ENCODE data around the gene LRRN4. TPM values are rescaled to one million over a fixed set of nuclear protein-coding genes. Genes with fewer than 3 reads are reported as not detected.

LRRN4 gene
- total and polyA plus RNA-seq, 2 of the 4 experiments (the other 2 are of a cell fraction) = under 0.01 to 0.19 TPM

DNA sequence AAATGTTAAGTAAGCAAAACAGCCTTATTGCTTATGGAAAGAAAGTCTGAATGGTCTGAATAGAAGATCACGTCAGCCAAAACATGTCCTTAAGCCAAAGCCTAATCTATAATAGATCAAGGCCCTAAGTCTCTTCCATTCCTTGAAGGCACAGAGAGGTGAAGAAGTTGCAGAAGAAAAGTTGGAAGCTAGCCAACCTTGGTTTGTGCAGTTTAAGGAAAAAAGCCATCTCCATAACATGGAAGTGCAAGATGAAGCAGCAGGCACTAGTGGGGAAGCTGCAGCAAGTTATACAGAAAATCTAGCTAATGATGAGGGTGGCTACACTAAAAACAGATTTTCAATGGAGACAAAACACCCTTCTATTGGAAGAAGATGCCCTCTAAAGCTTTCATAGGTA, 29.1 kb downstream of the LRRN4 start:
- Histone ChIP-seq H4K8ac (ENCODE audit: low read depth in 2 of 2, low read length in 2 of 2) (no peak overlapping the region), H2AFZ (replicated peaks; ENCODE audit: low read length, poor library complexity) (no peak overlapping the region), H3K4ac (ENCODE audit: low read depth, low read length) (no peak overlapping the region), H3K23ac (ENCODE audit: low read depth, low read length) (no peak overlapping the region), H2BK15ac (ENCODE audit: low read depth, low read length) (no peak overlapping the region), H3K4me1 (ENCODE audit: control insufficient read depth, insufficient read depth, low read length) (no peaks in the 10 kb centered on the region), H3K79me1 (ENCODE audit: low read depth in 1 of 2, low read length in 2 of 2) (peaks cover 28 to 50% of the 10 kb centered on the region in 2 experiments), H4K91ac (ENCODE audit: insufficient read depth, low read depth, low read length) (no peak overlapping the region), H3K18ac (ENCODE audit: low read depth, low read length) (no peak overlapping the region), H3K27me3 (ENCODE audit: control insufficient read depth, insufficient read depth, low read length) (no peaks in the 10 kb centered on the region), H3K9me3 (ENCODE audit: control insufficient read depth, insufficient read depth, low read length) (peaks cover 5% of the 10 kb centered on the region; the same call in 1 of the 2 replicates), H3K9me1 (ENCODE audit: insufficient read depth, low read length) (0 out of 2 replicates have a peak, but pooled peaks cover 4% of the 10 kb centered on the region), H4K5ac (ENCODE audit: low read depth, low read length) (no peak overlapping the region), H3K9ac (ENCODE audit: low read depth, low read length) (no peak overlapping the region), H3K4me3 (ENCODE audit: insufficient read depth, low read depth, low read length) (no peak overlapping the region), H2BK20ac (ENCODE audit: low read depth, low read length) (no peak overlapping the region), H3K14ac (replicated peaks; ENCODE audit: low read depth, low read length) (no peak overlapping the region), H2AK5ac (ENCODE audit: low read depth, low read length) (no peak overlapping the region), H3K36me3 (ENCODE audit: control insufficient read depth, insufficient read depth, low read length) (peaks cover 21% of the 10 kb centered on the region), H4K20me1 (ENCODE audit: insufficient read depth, low read length) (0 out of 2 replicates have a peak, but pooled peaks cover 10% of the 10 kb centered on the region), H3K27ac (ENCODE audit: insufficient read depth, low read length) (no peak overlapping the region), H2BK120ac (ENCODE audit: low read depth, low read length) (no peak overlapping the region), H3K56ac (ENCODE audit: extremely low read depth, insufficient read depth, low read length) (no peak overlapping the region), H2BK5ac (ENCODE audit: low read depth, low read length, poor library complexity, severe bottlenecking) (no peak overlapping the region), H3K4me2 (ENCODE audit: low read depth, low read length) (no peak overlapping the region), H2AK9ac (replicated peaks; ENCODE audit: low read depth, low read length, poor library complexity) (no peak overlapping the region)
- ChIA-PET POLR2A (ENCODE audit: unreplicated experiment) (no interaction called here), CTCF (interaction anchor here (1.1 kb wide), 1 partner anchor 13 kb away, joined by 3 read pairs; no protein-coding TSS in a partner anchor)
- no peak for ATAC-seq (ENCODE audit: low read depth)
- TF ChIP-seq BHLHE40 (IDR thresholded peaks at IDR 0.05; ENCODE audit: low read depth, low read length) = no peak
- DNase-seq = no peak
- WGBS, 2 experiments (ENCODE audit: extremely low coverage in 2 of 2, insufficient read length in 1 of 2) = no CpG with 5 or more reads among the region's 1 CpG
- in situ Hi-C loops (cut with MboI; ENCODE audit: low sequenced_read_pairs) = no loop called here
- dilution Hi-C loops (cut with HindIII; ENCODE audit: low sequenced_read_pairs, unreplicated experiment) = no loop called here
- BruUV-seq (replicated peaks) = no TSS peak
- intact Hi-C loops (cut with micrococcal nuclease) = no loop called here

Measured in IMR-90 (cell line).